HL-60 (cell line): ENCODE data around the gene PRRT2.

ENCODE experiments used
- CTCF ChIP-seq: IDR thresholded peaks from one replicate; pipeline ENCODE4 v1.5.1; 2011; ENCODE audit warnings: low read length, control low read depth, inconsistent platforms; ENCODE audit not compliant: insufficient read depth
- GABPA ChIP-seq: IDR thresholded peaks from 2 replicates; pipeline ENCODE4 v1.6.1; 2012; ENCODE audit warnings: low read depth
- POLR2AphosphoS5 ChIP-seq: IDR thresholded peaks from 2 replicates; pipeline ENCODE4 v1.6.1; 2012; ENCODE audit warnings: low read depth
- REST ChIP-seq: IDR thresholded peaks from 2 replicates; pipeline ENCODE4 v1.6.1; 2012; ENCODE audit warnings: low read depth; ENCODE audit not compliant: insufficient replicate concordance

- TF ChIP-seq CTCF (no peak), POLR2AphosphoS5 (no peak), REST (no peak), GABPA (no peak)
These were observed 24.6 kb downstream of the PRRT2 start for GRCh38 chr16:29836623-29837022.
